HepG2 (cell line): ENCODE measurements around the gene KRABD2.

Experiments
- ARNT ChIP-seq: fragments of 450-650 bp; IDR thresholded peaks from 2 replicates; pipeline ENCODE4 v1.6.1; 2017
- CEBPB ChIP-seq: IDR thresholded peaks from 2 replicates; pipeline ENCODE4 v1.6.1; 2011; ENCODE audit warnings: low read depth, low read length, improper control_type of control experiment, borderline replicate concordance
- JDP2 ChIP-seq: sonication (generic); formaldehyde crosslinking; IDR thresholded peaks from 2 replicates; pipeline ENCODE4 v1.8.1; 2022; ENCODE audit warnings: missing genetic modification reagents, borderline replicate concordance
- KLF15 ChIP-seq: sonication (generic); formaldehyde crosslinking; IDR thresholded peaks from 2 replicates; pipeline ENCODE4 v1.8.1; 2023; ENCODE audit warnings: borderline replicate concordance, mild to moderate bottlenecking, inconsistent platforms, missing genetic modification reagents, mixed read lengths
- KMT2A ChIP-seq: sonication (generic); formaldehyde crosslinking; IDR thresholded peaks from 2 replicates; pipeline ENCODE4 v1.4.0; 2020; ENCODE audit warnings: missing genetic modification reagents
- RAD21 ChIP-seq: fragments of 450-650 bp; formaldehyde crosslinking; IDR thresholded peaks from 2 replicates; pipeline ENCODE4 v1.5.0; 2020; ENCODE audit warnings: mild to moderate bottlenecking
- RBFOX2 ChIP-seq: fragments of 200-400 bp; formaldehyde crosslinking; IDR thresholded peaks from 2 replicates; pipeline ENCODE4 v1.6.1; 2017; ENCODE audit warnings: low read depth, mild to moderate bottlenecking, low read length
- SCMH1 ChIP-seq: sonication (generic); formaldehyde crosslinking; IDR thresholded peaks from 2 replicates; pipeline ENCODE4 v1.9.0; 2021; ENCODE audit warnings: missing genetic modification reagents, mild to moderate bottlenecking, borderline replicate concordance
- ZBTB38 ChIP-seq: sonication (generic); formaldehyde crosslinking; IDR thresholded peaks from 2 replicates; pipeline ENCODE4 v1.5.1; 2020; ENCODE audit warnings: mild to moderate bottlenecking, missing genetic modification reagents
- ZFYVE20 ChIP-seq: sonication (generic); formaldehyde crosslinking; IDR thresholded peaks from 2 replicates; pipeline ENCODE4 v1.8.0; 2023; ENCODE audit warnings: low read depth, mild to moderate bottlenecking, moderate library complexity, missing genetic modification reagents, borderline replicate concordance
- ZHX2 ChIP-seq, 2 experiments: sonication (generic) in 1 of 2; formaldehyde crosslinking in 1 of 2; IDR thresholded peaks; 2 replicates each; pipeline versions ENCODE4 v1.6.1 to v1.9.0; 2014 to 2022; ENCODE audit warnings: antibody characterized with exemption in 1 of 2, borderline replicate concordance in 1 of 2, inconsistent platforms in 1 of 2, low read depth in 1 of 2, missing genetic modification reagents in 1 of 2
- ZMYM3 ChIP-seq: sonication (generic); formaldehyde crosslinking; IDR thresholded peaks from 2 replicates; pipeline ENCODE4 v1.5.1; 2020; ENCODE audit warnings: mild to moderate bottlenecking, missing genetic modification reagents
- ZNF180 ChIP-seq: sonication (generic); formaldehyde crosslinking; IDR thresholded peaks from 2 replicates; pipeline ENCODE4 v1.4.0; 2020; ENCODE audit warnings: low read depth, missing genetic modification reagents, borderline replicate concordance
- ZNF549 ChIP-seq: sonication (generic); formaldehyde crosslinking; IDR thresholded peaks from 2 replicates; pipeline ENCODE4 v1.5.0; 2020; ENCODE audit warnings: missing genetic modification reagents
- ZNF737 ChIP-seq: sonication (generic); formaldehyde crosslinking; IDR thresholded peaks from 2 replicates; pipeline ENCODE4 v1.5.0; 2020; ENCODE audit warnings: missing genetic modification reagents, mild to moderate bottlenecking, borderline replicate concordance
- ZNF75D ChIP-seq: sonication (generic); formaldehyde crosslinking; IDR thresholded peaks from 2 replicates; pipeline ENCODE4 v1.8.1; 2023; ENCODE audit warnings: missing genetic modification reagents, mild to moderate bottlenecking, borderline replicate concordance
- TF ChIP-seq, protein P1 (sequence below): sonication (generic); formaldehyde crosslinking; IDR thresholded peaks from 2 replicates; pipeline ENCODE4 v1.4.0; 2020; ENCODE audit warnings: mild to moderate bottlenecking, missing genetic modification reagents
- TF ChIP-seq, protein P2 (sequence below): sonication (generic); formaldehyde crosslinking; IDR thresholded peaks from 2 replicates; pipeline ENCODE4 v1.4.0; 2020; ENCODE audit warnings: mild to moderate bottlenecking, low read depth, missing genetic modification reagents
- TF ChIP-seq, protein P3 (sequence below), 2 experiments: sonication (generic) in 1 of 2; formaldehyde crosslinking in 1 of 2; IDR thresholded peaks; 2 replicates each; pipeline versions ENCODE4 v1.4.0 to v1.6.1; 2018 to 2020; ENCODE audit warnings: missing genetic modification reagents in 2 of 2, borderline replicate concordance in 1 of 2, low read depth in 1 of 2, mild to moderate bottlenecking in 1 of 2, missing biosample characterization in 1 of 2

KRABD2 gene

DNA sequence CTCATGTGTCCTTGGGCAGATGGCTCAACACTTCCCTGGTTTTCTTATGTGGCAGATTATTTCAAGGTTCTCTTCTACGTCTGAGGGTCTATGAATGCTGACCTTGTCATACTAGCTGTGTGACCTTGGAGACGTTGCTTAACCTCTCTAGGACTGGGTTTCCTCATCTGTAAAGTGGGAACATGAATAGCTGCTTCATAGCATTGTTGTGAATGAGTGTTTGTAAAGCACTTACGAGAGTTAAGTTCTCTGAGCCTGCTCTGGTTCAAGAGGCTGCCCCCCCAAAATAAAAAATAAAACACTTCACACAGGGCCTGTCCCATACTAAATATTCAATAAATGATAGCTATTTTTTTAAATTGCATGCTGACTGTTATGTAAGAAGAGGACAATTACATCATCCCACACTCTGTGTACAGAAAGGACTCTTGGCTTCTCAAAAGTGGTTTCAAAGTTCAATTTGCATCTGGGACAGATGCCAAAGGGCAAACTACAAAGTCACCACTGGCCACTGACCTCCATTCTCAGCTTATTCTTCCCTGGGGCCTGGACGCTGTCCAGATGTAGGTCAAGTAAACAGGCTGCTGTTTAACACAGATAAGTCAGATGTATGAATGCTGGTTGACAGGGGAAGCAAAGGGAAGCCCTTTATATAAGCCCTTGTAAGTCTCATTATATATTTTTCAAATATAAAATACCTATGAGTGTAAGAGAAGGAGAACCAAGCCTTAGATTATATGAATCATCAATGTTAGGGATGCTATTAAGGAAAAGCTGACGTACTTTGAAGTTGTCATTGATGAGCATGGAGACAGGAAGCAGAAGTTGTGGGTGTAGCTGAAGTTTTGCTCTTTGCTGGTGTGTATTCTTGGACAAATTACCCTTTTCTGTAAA is 43.8 kb upstream of the KRABD2 start (continued):
- no peak for TF ChIP-seq ZHX2 (IDR thresholded peaks at IDR 0.05; ENCODE audit: low read depth)
- TF ChIP-seq ZHX2 (CRISPR knock-in tag; IDR thresholded peaks at IDR 0.05; ENCODE audit: borderline replicate concordance) = no peak; the same call in 1 of the 2 replicates
- TF ChIP-seq, protein P1, sequence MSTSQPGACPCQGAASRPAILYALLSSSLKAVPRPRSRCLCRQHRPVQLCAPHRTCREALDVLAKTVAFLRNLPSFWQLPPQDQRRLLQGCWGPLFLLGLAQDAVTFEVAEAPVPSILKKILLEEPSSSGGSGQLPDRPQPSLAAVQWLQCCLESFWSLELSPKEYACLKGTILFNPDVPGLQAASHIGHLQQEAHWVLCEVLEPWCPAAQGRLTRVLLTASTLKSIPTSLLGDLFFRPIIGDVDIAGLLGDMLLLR (CRISPR knock-in tag) = no peak
- no peak for TF ChIP-seq SCMH1 (CRISPR knock-in tag)
- no peak for TF ChIP-seq ZNF75D (CRISPR knock-in tag)
- TF ChIP-seq ZNF549 (CRISPR knock-in tag) = no peak
- no peak for TF ChIP-seq ZNF180
- TF ChIP-seq, protein P2, sequence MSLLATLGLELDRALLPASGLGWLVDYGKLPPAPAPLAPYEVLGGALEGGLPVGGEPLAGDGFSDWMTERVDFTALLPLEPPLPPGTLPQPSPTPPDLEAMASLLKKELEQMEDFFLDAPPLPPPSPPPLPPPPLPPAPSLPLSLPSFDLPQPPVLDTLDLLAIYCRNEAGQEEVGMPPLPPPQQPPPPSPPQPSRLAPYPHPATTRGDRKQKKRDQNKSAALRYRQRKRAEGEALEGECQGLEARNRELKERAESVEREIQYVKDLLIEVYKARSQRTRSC (CRISPR knock-in tag) = no peak
- peak; percentile 60; the same call in 1 of the 2 replicates for TF ChIP-seq KMT2A
- TF ChIP-seq RBFOX2 = no peak
- no peak for TF ChIP-seq ARNT
- TF ChIP-seq ZMYM3 = peak; percentile 71
- peak; percentile 90 for TF ChIP-seq CEBPB
- TF ChIP-seq JDP2 = no peak
- 0 out of 2 replicates have a peak, but pooled peaks have one; percentile 30 for TF ChIP-seq RAD21 (CRISPR knock-in tag)
- TF ChIP-seq, protein P3, sequence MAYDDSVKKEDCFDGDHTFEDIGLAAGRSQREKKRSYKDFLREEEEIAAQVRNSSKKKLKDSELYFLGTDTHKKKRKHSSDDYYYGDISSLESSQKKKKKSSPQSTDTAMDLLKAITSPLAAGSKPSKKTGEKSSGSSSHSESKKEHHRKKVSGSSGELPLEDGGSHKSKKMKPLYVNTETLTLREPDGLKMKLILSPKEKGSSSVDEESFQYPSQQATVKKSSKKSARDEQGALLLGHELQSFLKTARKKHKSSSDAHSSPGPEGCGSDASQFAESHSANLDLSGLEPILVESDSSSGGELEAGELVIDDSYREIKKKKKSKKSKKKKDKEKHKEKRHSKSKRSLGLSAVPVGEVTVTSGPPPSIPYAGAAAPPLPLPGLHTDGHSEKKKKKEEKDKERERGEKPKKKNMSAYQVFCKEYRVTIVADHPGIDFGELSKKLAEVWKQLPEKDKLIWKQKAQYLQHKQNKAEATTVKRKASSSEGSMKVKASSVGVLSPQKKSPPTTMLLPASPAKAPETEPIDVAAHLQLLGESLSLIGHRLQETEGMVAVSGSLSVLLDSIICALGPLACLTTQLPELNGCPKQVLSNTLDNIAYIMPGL (CRISPR knock-in tag; IDR thresholded peaks at IDR 0.05; ENCODE audit: borderline replicate concordance in 1 of 2, low read depth in 1 of 2) = peak; percentile 28 to 70; a peak in 2 of 4 replicates
- TF ChIP-seq ZBTB38 (CRISPR knock-in tag) = no peak
- TF ChIP-seq KLF15 (CRISPR knock-in tag) = no peak
- no peak for TF ChIP-seq ZFYVE20 (CRISPR knock-in tag)
- TF ChIP-seq ZNF737 = no peak
